NCI-H526 treated with DMSO at 0.1 percent for 48 hours (cell line): ENCODE data around the gene SUMO1.

Experiments
- DNase-seq: peaks from one replicate; lab custom pipeline; 2025; lab: John Stamatoyannopoulos, UW

Gene SUMO1

GRCh38 chr2:202196727-202197126 lies 41.7 kb downstream of the SUMO1 start:
- no peak for DNase-seq

- DNase-seq = no peak
Observed at GRCh38 chr2:202194418-202194817, 44.0 kb downstream of the SUMO1 start.

- DNase-seq = no peak
Observed at GRCh38 chr2:202193881-202194353, 44.5 kb downstream of the SUMO1 start.

GRCh38 chr2:202193305-202193704 lies 45.1 kb downstream of the SUMO1 start:
- no peak for DNase-seq

- DNase-seq = no peak
Observed at GRCh38 chr2:202187570-202187969, 50.8 kb downstream of the SUMO1 start.

GRCh38 chr2:202186641-202187202 lies 51.7 kb downstream of the SUMO1 start:
- no peak for DNase-seq

- no peak for DNase-seq
Observed at GRCh38 chr2:202185156-202185555, 53.2 kb downstream of the SUMO1 start.

GRCh38 chr2:202184557-202184956 lies 53.8 kb downstream of the SUMO1 start:
- no peak for DNase-seq

- DNase-seq = peak; percentile 39
Observed at GRCh38 chr2:202178346-202178958, 59.9 kb downstream of the SUMO1 start.

GRCh38 chr2:202172439-202173211 lies 65.8 kb downstream of the SUMO1 start:
- DNase-seq = no peak

GRCh38 chr2:202171241-202171825 lies 67.1 kb downstream of the SUMO1 start:
- DNase-seq = no peak

GRCh38 chr2:202169832-202170424 lies 68.5 kb downstream of the SUMO1 start:
- DNase-seq = no peak

- DNase-seq = no peak
Observed at GRCh38 chr2:202169131-202169530, 69.3 kb downstream of the SUMO1 start.

GRCh38 chr2:202165945-202166344 lies 72.5 kb downstream of the SUMO1 start:
- no peak for DNase-seq

- no peak for DNase-seq
Observed at GRCh38 chr2:202165208-202165607, 73.2 kb downstream of the SUMO1 start.

- no peak for DNase-seq
Observed at GRCh38 chr2:202164411-202164810, 74.0 kb downstream of the SUMO1 start.

GRCh38 chr2:202161151-202161835 lies 77.1 kb downstream of the SUMO1 start:
- DNase-seq = no peak

GRCh38 chr2:202158796-202159195 lies 79.6 kb downstream of the SUMO1 start:
- no peak for DNase-seq

- no peak for DNase-seq
Observed at GRCh38 chr2:202157211-202157990, 81.0 kb downstream of the SUMO1 start.
